CD8-positive, alpha-beta memory T cell (primary cell): ENCODE results near the gene CUX1. TPM values are rescaled to one million over a fixed set of nuclear protein-coding genes. Genes with fewer than 3 reads are reported as not detected.

Source experiments
- CTCF ChIA-PET: fragments of 350-600 bp; sonication (Branson Sonifier 250); formaldehyde crosslinking; loops from one replicate; lab custom pipeline; 2021; ENCODE audit warnings: antibody characterized with exemption; lab: Charles Lee
- POLR2A ChIA-PET: fragments of 350-600 bp; sonication (Branson Sonifier 250); formaldehyde crosslinking; loops from one replicate; lab custom pipeline; 2021; ENCODE audit warnings: antibody characterized with exemption; lab: Charles Lee
- DNase-seq, 5 donors: peaks; one replicate each; pipeline versions ENCODE4 v3.0.0 to v3.0.0-alpha.2; 2020 to 2022; ENCODE audit warnings: mixed read lengths in 1 of 5
- H3K27ac ChIP-seq: one replicate; pipeline ENCODE4 v1.7.0; 2013; ENCODE audit warnings: low read depth, mild to moderate bottlenecking, low read length, moderate library complexity
- H3K27me3 ChIP-seq: 2 replicates; pipeline ENCODE4 v1.7.0; 2013; ENCODE audit warnings: low read length, mild to moderate bottlenecking; ENCODE audit not compliant: insufficient read depth, poor library complexity, severe bottlenecking
- H3K36me3 ChIP-seq: 2 replicates; pipeline ENCODE4 v1.7.0; 2013; ENCODE audit warnings: mild to moderate bottlenecking, low read length, moderate library complexity; ENCODE audit not compliant: insufficient read depth
- H3K4me1 ChIP-seq: 2 replicates; pipeline ENCODE4 v1.7.0; 2013; ENCODE audit warnings: mild to moderate bottlenecking, low read length, moderate library complexity; ENCODE audit not compliant: insufficient read depth
- H3K4me3 ChIP-seq: 2 replicates; pipeline ENCODE4 v1.7.0; 2013; ENCODE audit warnings: mild to moderate bottlenecking, low read length
- H3K9me3 ChIP-seq: 2 replicates; pipeline ENCODE4 v1.7.0; 2013; ENCODE audit warnings: mild to moderate bottlenecking, low read length
- H3K27ac Mint-ChIP-seq, 8 donors: one replicate each; pipeline ENCODE4 v1.8.0; 2020 to 2021; ENCODE audit warnings: mixed read lengths in 8 of 8, mild to moderate bottlenecking in 6 of 8, inconsistent platforms in 3 of 8, moderate library complexity in 3 of 8
- H3K27me3 Mint-ChIP-seq, 2 donors: one replicate each; pipeline ENCODE4 v1.8.0; 2020 to 2021; ENCODE audit warnings: mixed read lengths in 2 of 2, mild to moderate bottlenecking in 1 of 2, moderate library complexity in 1 of 2
- H3K36me3 Mint-ChIP-seq, 3 donors: one replicate each; pipeline ENCODE4 v1.8.0; 2020 to 2021; ENCODE audit warnings: mixed read lengths in 3 of 3, inconsistent platforms in 1 of 3, mild to moderate bottlenecking in 1 of 3
- H3K4me1 Mint-ChIP-seq, 3 donors: one replicate each; pipeline ENCODE4 v1.8.0; 2020 to 2021; ENCODE audit warnings: mixed read lengths in 3 of 3, inconsistent platforms in 1 of 3, mild to moderate bottlenecking in 1 of 3
- H3K4me3 Mint-ChIP-seq, 7 donors: one replicate each; pipeline ENCODE4 v1.8.0; 2020 to 2021; ENCODE audit warnings: mixed read lengths in 7 of 7, mild to moderate bottlenecking in 6 of 7, moderate library complexity in 4 of 7, inconsistent platforms in 2 of 7
- H3K9me3 Mint-ChIP-seq, 5 donors: one replicate each; pipeline ENCODE4 v1.8.0; 2020 to 2022; ENCODE audit warnings: mixed read lengths in 5 of 5, mild to moderate bottlenecking in 3 of 5, moderate library complexity in 2 of 5, inconsistent platforms in 1 of 5
- polyA plus RNA-seq: library from polyadenylated mRNA; unstranded; fragments of 300-500 nt; fragmentation: Illumina TruSeq; gene quantifications from one replicate; pipeline ENCODE4 v1.2.3, GENCODE V29; 2021
- total RNA-seq, 2 experiments: library from RNA; stranded (reverse); gene quantifications; one replicate each; pipeline ENCODE4 v1.2.3, GENCODE V29; 2021

Gene CUX1
- total and polyA plus RNA-seq, 3 experiments from 2014 or later = 23.2 to 26.4 (median 23.6) TPM

GRCh38 chr7:101875283-101875846, 57.9 kb downstream of the CUX1 start:
- POLR2A ChIA-PET = no interaction called here
- no peaks in the 10 kb centered on the region for H3K27me3 ChIP-seq
- H3K27ac Mint-ChIP-seq = no peak overlapping the region
- H3K4me1 ChIP-seq = no peaks in the 10 kb centered on the region
- H3K27me3 Mint-ChIP-seq = no peaks in the 10 kb centered on the region
- H3K4me3 Mint-ChIP-seq = no peak overlapping the region
- no peak overlapping the region for H3K27ac ChIP-seq
- H3K4me3 ChIP-seq = no peak overlapping the region
- no peaks in the 10 kb centered on the region for H3K9me3 ChIP-seq
- CTCF ChIA-PET = no interaction called here
- peaks cover 0 to 2% (median 0%) of the 10 kb centered on the region in 3 donors for H3K36me3 Mint-ChIP-seq
- DNase-seq = no peak
- H3K4me1 Mint-ChIP-seq = peaks cover 16 to 25% (median 18%) of the 10 kb centered on the region in 3 donors
- H3K9me3 Mint-ChIP-seq = no peaks in the 10 kb centered on the region
- H3K36me3 ChIP-seq = no peaks in the 10 kb centered on the region

GRCh38 chr7:101877882-101878591, 60.6 kb downstream of the CUX1 start:
- Histone ChIP-seq H3K36me3 (no peaks in the 10 kb centered on the region), H3K27ac (no peak overlapping the region), H3K27me3 (no peaks in the 10 kb centered on the region), H3K4me3 (no peak overlapping the region), H3K9me3 (no peaks in the 10 kb centered on the region), H3K4me1 (peaks cover 8% of the 10 kb centered on the region)
- DNase-seq = no peak
- peak overlapping the region in 1 of 8 donors; percentile 9 for H3K27ac Mint-ChIP-seq
- CTCF ChIA-PET = no interaction called here
- no peaks in the 10 kb centered on the region for H3K27me3 Mint-ChIP-seq
- no peaks in the 10 kb centered on the region for H3K9me3 Mint-ChIP-seq
- H3K36me3 Mint-ChIP-seq = peaks cover 0 to 2% (median 2%) of the 10 kb centered on the region in 3 donors
- H3K4me1 Mint-ChIP-seq = peaks cover 20 to 39% (median 30%) of the 10 kb centered on the region in 3 donors
- POLR2A ChIA-PET = interaction anchor here (0.7 kb wide), 1 partner anchor 26 kb away, joined by 3 read pairs; no protein-coding TSS in a partner anchor
- no peak overlapping the region for H3K4me3 Mint-ChIP-seq

- Histone ChIP-seq H3K9me3 (no peaks in the 10 kb centered on the region), H3K36me3 (no peaks in the 10 kb centered on the region), H3K4me1 (peaks cover 9% of the 10 kb centered on the region), H3K4me3 (no peak overlapping the region), H3K27ac (no peak overlapping the region), H3K27me3 (no peaks in the 10 kb centered on the region)
- no peak for DNase-seq
- Mint-ChIP-seq H3K27ac (peak overlapping the region in 1 of 8 donors; percentile 63), H3K9me3 (no peaks in the 10 kb centered on the region), H3K4me3 (no peak overlapping the region), H3K27me3 (no peaks in the 10 kb centered on the region), H3K4me1 (peaks cover 20 to 41% (median 33%) of the 10 kb centered on the region in 3 donors), H3K36me3 (peaks cover 0 to 2% (median 2%) of the 10 kb centered on the region in 3 donors)
- ChIA-PET CTCF (interaction anchor here (0.9 kb wide), 1 partner anchor 22 kb away, joined by 3 read pairs; no protein-coding TSS in a partner anchor), POLR2A (no interaction called here)
Observed at GRCh38 chr7:101878938-101879337, 61.5 kb downstream of the CUX1 start.

GRCh38 chr7:101879565-101879964, 62.1 kb downstream of the CUX1 start:
- H3K4me1 Mint-ChIP-seq = peaks cover 27 to 47% (median 40%) of the 10 kb centered on the region in 3 donors
- Histone ChIP-seq H3K4me3 (no peak overlapping the region), H3K9me3 (no peaks in the 10 kb centered on the region), H3K27ac (no peak overlapping the region), H3K36me3 (no peaks in the 10 kb centered on the region), H3K27me3 (no peaks in the 10 kb centered on the region), H3K4me1 (peaks cover 15% of the 10 kb centered on the region)
- ChIA-PET CTCF (interaction anchor here (0.9 kb wide), 1 partner anchor 21 kb away, joined by 3 read pairs; no protein-coding TSS in a partner anchor), POLR2A (no interaction called here)
- no peak overlapping the region for H3K4me3 Mint-ChIP-seq
- H3K9me3 Mint-ChIP-seq = no peaks in the 10 kb centered on the region
- H3K27ac Mint-ChIP-seq = peak overlapping the region in 1 of 8 donors; percentile 24
- peaks cover 0 to 2% (median 2%) of the 10 kb centered on the region in 3 donors for H3K36me3 Mint-ChIP-seq
- no peak for DNase-seq
- no peaks in the 10 kb centered on the region for H3K27me3 Mint-ChIP-seq

- Mint-ChIP-seq H3K9me3 (no peaks in the 10 kb centered on the region), H3K27ac (peak overlapping the region in 1 of 8 donors; percentile 49), H3K27me3 (no peaks in the 10 kb centered on the region), H3K4me1 (peaks cover 33 to 51% (median 40%) of the 10 kb centered on the region in 3 donors), H3K36me3 (peaks cover 0 to 2% (median 2%) of the 10 kb centered on the region in 3 donors), H3K4me3 (no peak overlapping the region)
- no peak for DNase-seq
- Histone ChIP-seq H3K27ac (no peak overlapping the region), H3K4me1 (peaks cover 24% of the 10 kb centered on the region), H3K9me3 (no peaks in the 10 kb centered on the region), H3K27me3 (no peaks in the 10 kb centered on the region), H3K4me3 (no peak overlapping the region), H3K36me3 (no peaks in the 10 kb centered on the region)
- POLR2A ChIA-PET = no interaction called here
- CTCF ChIA-PET = no interaction called here
Observed at GRCh38 chr7:101880282-101881054, 63.0 kb downstream of the CUX1 start.

GRCh38 chr7:101882005-101882421, 64.6 kb downstream of the CUX1 start:
- peaks cover 28% of the 10 kb centered on the region for H3K4me1 ChIP-seq
- no peaks in the 10 kb centered on the region for H3K9me3 Mint-ChIP-seq
- no peak overlapping the region for H3K4me3 ChIP-seq
- no peaks in the 10 kb centered on the region for H3K9me3 ChIP-seq
- H3K27ac Mint-ChIP-seq = no peak overlapping the region
- H3K27me3 Mint-ChIP-seq = peaks cover 0 to under 1% of the 10 kb centered on the region in 2 donors
- DNase-seq = no peak
- ChIA-PET POLR2A (no interaction called here), CTCF (no interaction called here)
- H3K36me3 ChIP-seq = no peaks in the 10 kb centered on the region
- peaks cover 0 to 2% (median 0%) of the 10 kb centered on the region in 3 donors for H3K36me3 Mint-ChIP-seq
- peak overlapping the region; percentile 17 for H3K27ac ChIP-seq
- peaks cover 30 to 58% (median 36%) of the 10 kb centered on the region in 3 donors for H3K4me1 Mint-ChIP-seq
- no peaks in the 10 kb centered on the region for H3K27me3 ChIP-seq
- H3K4me3 Mint-ChIP-seq = no peak overlapping the region

GRCh38 chr7:101882595-101883564, 65.5 kb downstream of the CUX1 start:
- no peak overlapping the region for H3K4me3 Mint-ChIP-seq
- H3K27me3 Mint-ChIP-seq = peaks cover 0 to 1% of the 10 kb centered on the region in 2 donors
- peak overlapping the region; percentile 17 for H3K27ac ChIP-seq
- no peaks in the 10 kb centered on the region for H3K36me3 ChIP-seq
- H3K9me3 Mint-ChIP-seq = no peaks in the 10 kb centered on the region
- CTCF ChIA-PET = no interaction called here
- H3K27ac Mint-ChIP-seq = no peak overlapping the region
- peaks cover 28% of the 10 kb centered on the region for H3K4me1 ChIP-seq
- POLR2A ChIA-PET = no interaction called here
- H3K9me3 ChIP-seq = no peaks in the 10 kb centered on the region
- H3K4me1 Mint-ChIP-seq = peaks cover 30 to 55% (median 33%) of the 10 kb centered on the region in 3 donors
- DNase-seq = no peak
- H3K27me3 ChIP-seq = no peaks in the 10 kb centered on the region
- H3K36me3 Mint-ChIP-seq = peaks cover 0 to 2% (median 0%) of the 10 kb centered on the region in 3 donors
- no peak overlapping the region for H3K4me3 ChIP-seq
